Esophagus muscularis mucosa (tissue), 4 donors: Measurements from ENCODE around the gene CUX1. TPM values are rescaled to one million over a fixed set of nuclear protein-coding genes. Genes with fewer than 3 reads are reported as not detected.

Source experiments
- DNase-seq: peaks from one replicate; pipeline ENCODE4 v3.0.0-alpha.2; 2017; ENCODE audit errors: extremely low spot score
- H3K27ac ChIP-seq, 4 donors: fragments of 200-600 bp; sonication (generic); replicated peaks in 1 of 4; 1 replicate in 3 of 4; 2 replicates in 1 of 4; pipeline ENCODE4 v1.5.1; 2016 to 2019; ENCODE audit warnings: mild to moderate bottlenecking in 1 of 4
- H3K27me3 ChIP-seq, 4 donors: fragments of 200-600 bp; sonication (generic); one replicate each; pipeline versions ENCODE4 v1.5.1 to v1.6.0; 2016 to 2019
- H3K36me3 ChIP-seq, 4 donors: fragments of 200-600 bp; sonication (generic); one replicate each; pipeline ENCODE4 v1.5.1; 2016 to 2019
- H3K4me1 ChIP-seq, 4 donors: fragments of 200-600 bp; sonication (generic); one replicate each; pipeline ENCODE4 v1.5.1; 2016 to 2019
- H3K4me3 ChIP-seq, 4 donors: fragments of 200-600 bp; sonication (generic); 1 replicate in 2 of 4; 2 replicates in 2 of 4; pipeline ENCODE4 v1.5.1; 2016 to 2019; ENCODE audit warnings: mild to moderate bottlenecking in 4 of 4, moderate library complexity in 1 of 4
- H3K9me3 ChIP-seq, 4 donors: fragments of 200-600 bp; sonication (generic); 1 replicate in 3 of 4; 2 replicates in 1 of 4; pipeline ENCODE4 v1.5.1; 2016 to 2019
- EP300 ChIP-seq: sonication (generic); formaldehyde crosslinking; IDR thresholded peaks from one replicate; pipeline ENCODE4 v1.6.1; 2017; ENCODE audit warnings: antibody characterized with exemption
- POLR2A ChIP-seq: fragments of 450-650 bp; IDR thresholded peaks from one replicate; pipeline ENCODE4 v1.6.1; 2017; ENCODE audit warnings: antibody characterized with exemption, moderate library complexity, mild to moderate bottlenecking, low read depth
- POLR2AphosphoS5 ChIP-seq, 2 donors: sonication (generic); formaldehyde crosslinking; IDR thresholded peaks; one replicate each; pipeline ENCODE4 v1.6.1; 2017; ENCODE audit warnings: antibody characterized with exemption in 2 of 2
- WGBS: methylation state at CpG from one replicate; pipeline ENCODE4 v1.1.5; 2018; 5-methylcytosine and 5-hydroxymethylcytosine counted together
- intact Hi-C: fragments of 100-400 bp; cut with DNase I; formaldehyde crosslinking; loops from one replicate; pipeline ENCODE4 v1.15.1; 2023
- total RNA-seq, 4 donors: library from RNA; depleted of rRNA; stranded (reverse); fragments of >200 nt; gene quantifications; one replicate each; pipeline versions ENCODE4 v1.1.0 to v1.2.1, GENCODE V29; 2016
- TF ChIP-seq, protein P1 (sequence below), 3 experiments: fragments of 200-600 bp in 2 of 3; fragments of 450-650 bp in 1 of 3; sonication (generic) in 2 of 3; IDR thresholded peaks; one replicate each; pipeline ENCODE4 v1.5.1; 2017 to 2019; ENCODE audit warnings: antibody characterized with exemption in 3 of 3, mild to moderate bottlenecking in 2 of 3, moderate library complexity in 1 of 3

The CUX1 gene
- total RNA-seq, 4 donors from 2014 or later = 61.5 to 136 (median 92.3) TPM

DNA sequence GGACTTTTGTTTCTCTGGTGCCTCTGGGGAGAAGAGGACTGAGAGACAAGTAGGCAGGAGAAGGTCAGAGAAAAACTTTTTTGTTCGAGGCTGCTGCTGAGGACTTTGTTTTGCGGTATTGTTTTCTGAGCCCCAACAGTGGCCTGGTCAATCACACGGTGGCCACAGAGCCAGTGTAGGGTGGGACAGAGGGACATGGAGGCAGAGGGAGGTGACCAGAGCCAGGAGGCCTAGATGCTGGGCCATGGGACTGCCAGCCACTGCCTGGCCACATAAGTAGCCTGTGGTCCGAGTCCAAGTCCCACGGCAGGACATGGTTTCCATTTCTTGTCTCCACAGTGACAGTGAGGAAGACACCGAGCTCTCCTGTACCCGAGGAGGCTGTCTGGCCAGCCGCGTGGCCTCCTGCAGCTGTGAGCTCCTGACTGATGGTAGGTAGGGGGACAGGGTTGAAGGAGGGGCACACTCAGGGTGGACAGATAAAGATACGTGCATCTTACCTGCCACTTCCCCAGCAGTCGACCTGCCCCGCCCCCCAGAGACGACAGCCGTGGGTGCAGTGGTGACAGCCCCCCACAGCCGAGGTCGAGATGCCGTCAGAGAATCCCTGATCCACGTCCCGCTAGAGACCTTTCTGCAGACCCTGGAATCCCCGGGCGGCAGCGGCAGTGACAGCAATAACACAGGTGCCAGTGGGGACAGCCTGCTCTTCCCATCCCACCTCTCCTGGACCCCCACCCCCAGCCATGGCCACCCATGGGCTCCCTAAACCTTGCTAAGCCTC lies 496.8 kb downstream of the CUX1 start:
- peaks cover 5 to 34% (median 8%) of the 10 kb centered on the region in 4 donors for H3K36me3 ChIP-seq
- no peak overlapping the region for H3K27ac ChIP-seq
- H3K4me1 ChIP-seq = peaks cover 0 to 4% (median under 1%) of the 10 kb centered on the region in 4 donors
- intact Hi-C loops = no loop called here
- H3K27me3 ChIP-seq = no peaks in the 10 kb centered on the region
- no peaks in the 10 kb centered on the region for H3K9me3 ChIP-seq
- H3K4me3 ChIP-seq = no peak overlapping the region
- WGBS = 93% methylated on average over 21 of the region's 22 CpGs
- TF ChIP-seq POLR2AphosphoS5 (IDR thresholded peaks at IDR 0.05) = no peak
- TF ChIP-seq, protein P1, sequence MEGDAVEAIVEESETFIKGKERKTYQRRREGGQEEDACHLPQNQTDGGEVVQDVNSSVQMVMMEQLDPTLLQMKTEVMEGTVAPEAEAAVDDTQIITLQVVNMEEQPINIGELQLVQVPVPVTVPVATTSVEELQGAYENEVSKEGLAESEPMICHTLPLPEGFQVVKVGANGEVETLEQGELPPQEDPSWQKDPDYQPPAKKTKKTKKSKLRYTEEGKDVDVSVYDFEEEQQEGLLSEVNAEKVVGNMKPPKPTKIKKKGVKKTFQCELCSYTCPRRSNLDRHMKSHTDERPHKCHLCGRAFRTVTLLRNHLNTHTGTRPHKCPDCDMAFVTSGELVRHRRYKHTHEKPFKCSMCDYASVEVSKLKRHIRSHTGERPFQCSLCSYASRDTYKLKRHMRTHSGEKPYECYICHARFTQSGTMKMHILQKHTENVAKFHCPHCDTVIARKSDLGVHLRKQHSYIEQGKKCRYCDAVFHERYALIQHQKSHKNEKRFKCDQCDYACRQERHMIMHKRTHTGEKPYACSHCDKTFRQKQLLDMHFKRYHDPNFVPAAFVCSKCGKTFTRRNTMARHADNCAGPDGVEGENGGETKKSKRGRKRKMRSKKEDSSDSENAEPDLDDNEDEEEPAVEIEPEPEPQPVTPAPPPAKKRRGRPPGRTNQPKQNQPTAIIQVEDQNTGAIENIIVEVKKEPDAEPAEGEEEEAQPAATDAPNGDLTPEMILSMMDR (IDR thresholded peaks at IDR 0.05) = no peak
- no peak for TF ChIP-seq POLR2A
- no peak for TF ChIP-seq EP300
- no peak for DNase-seq

DNA sequence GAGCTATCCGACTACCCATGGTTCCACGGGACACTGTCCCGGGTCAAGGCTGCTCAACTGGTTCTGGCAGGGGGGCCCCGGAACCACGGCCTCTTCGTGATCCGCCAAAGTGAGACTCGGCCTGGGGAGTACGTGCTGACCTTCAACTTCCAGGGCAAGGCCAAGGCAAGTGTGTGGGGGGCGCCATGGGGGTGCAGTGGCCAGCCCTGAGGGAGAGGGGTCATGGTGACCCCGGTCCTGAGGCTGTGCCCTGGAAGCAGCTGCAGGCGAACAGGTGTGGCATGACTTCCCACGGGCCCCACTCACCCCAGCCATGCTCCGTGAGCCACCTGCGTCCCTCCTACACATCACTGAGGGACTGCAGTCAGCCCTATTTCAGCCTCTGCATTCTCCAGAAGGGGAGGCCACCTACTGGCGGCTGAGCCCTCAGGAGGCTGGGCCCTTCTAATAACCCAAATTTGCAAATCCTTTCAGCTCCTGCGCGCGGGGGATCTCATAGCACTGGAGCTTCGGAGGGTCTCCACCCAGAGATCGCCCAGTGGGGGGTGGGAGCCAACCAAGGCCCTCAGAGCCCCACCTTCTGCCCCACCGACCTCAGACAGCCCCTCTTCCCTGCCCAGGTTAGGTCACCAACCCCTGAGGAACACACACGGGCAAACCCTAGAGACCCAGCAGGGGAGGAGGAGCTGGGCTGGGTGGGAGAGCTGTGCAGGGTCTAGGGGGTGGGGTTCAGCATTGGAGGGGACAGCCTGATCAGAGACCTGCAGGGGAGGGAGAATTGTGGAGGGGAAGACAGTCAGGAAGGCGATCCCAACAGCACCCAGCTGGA lies 500.0 kb downstream of the CUX1 start:
- Histone ChIP-seq H3K9me3 (no peaks in the 10 kb centered on the region), H3K27me3 (peaks cover 0 to 25% (median 2%) of the 10 kb centered on the region in 4 donors), H3K4me1 (peaks cover 6 to 16% (median 10%) of the 10 kb centered on the region in 4 donors), H3K4me3 (no peak overlapping the region), H3K27ac (no peak overlapping the region), H3K36me3 (peaks cover 5 to 20% (median 8%) of the 10 kb centered on the region in 4 donors)
- TF ChIP-seq POLR2AphosphoS5 (IDR thresholded peaks at IDR 0.05) (no peak), POLR2A (no peak), EP300 (no peak)
- TF ChIP-seq, protein P1 (IDR thresholded peaks at IDR 0.05) = no peak
- no peak for DNase-seq
- WGBS = 90% methylated on average over 19 of the region's 24 CpGs
- intact Hi-C loops = no loop called here

DNA sequence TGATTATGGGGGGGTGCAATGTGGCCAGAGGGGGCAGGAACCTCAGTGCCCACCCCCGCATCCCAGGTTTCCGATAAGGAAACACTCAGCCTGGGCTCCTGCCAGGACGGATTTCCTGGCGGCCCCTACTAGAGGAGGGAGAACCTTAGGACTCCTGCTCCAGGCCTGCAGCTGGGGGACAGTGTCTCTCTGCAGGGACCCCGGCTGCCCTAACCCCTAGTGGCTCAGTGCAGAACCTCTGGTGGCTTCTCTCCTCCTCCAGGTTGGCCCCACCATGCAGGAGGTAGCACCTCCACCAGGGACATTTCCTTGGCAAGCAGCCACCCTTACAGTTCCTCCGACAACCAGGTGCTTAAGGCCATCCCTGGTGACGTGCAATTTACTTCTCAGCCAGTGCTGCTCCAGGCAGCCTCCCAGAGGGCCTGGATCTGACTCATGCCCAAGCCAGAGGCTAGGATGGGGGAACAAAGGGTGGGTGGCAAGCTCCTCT lies 501.1 kb downstream of the CUX1 start:
- TF ChIP-seq EP300 (no peak), POLR2AphosphoS5 (IDR thresholded peaks at IDR 0.05) (no peak), POLR2A (no peak)
- TF ChIP-seq, protein P1 (IDR thresholded peaks at IDR 0.05) = no peak
- Histone ChIP-seq H3K27me3 (peaks cover 0 to 35% (median 2%) of the 10 kb centered on the region in 4 donors), H3K9me3 (no peaks in the 10 kb centered on the region), H3K27ac (peak overlapping the region in 1 of 4 donors; percentile 55), H3K36me3 (peaks cover 5 to 20% (median 8%) of the 10 kb centered on the region in 4 donors), H3K4me1 (peaks cover 6 to 16% (median 10%) of the 10 kb centered on the region in 4 donors), H3K4me3 (no peak overlapping the region)
- intact Hi-C loops = no loop called here
- 81% methylated on average over 6 of the region's 7 CpGs for WGBS
- no peak for DNase-seq

DNA sequence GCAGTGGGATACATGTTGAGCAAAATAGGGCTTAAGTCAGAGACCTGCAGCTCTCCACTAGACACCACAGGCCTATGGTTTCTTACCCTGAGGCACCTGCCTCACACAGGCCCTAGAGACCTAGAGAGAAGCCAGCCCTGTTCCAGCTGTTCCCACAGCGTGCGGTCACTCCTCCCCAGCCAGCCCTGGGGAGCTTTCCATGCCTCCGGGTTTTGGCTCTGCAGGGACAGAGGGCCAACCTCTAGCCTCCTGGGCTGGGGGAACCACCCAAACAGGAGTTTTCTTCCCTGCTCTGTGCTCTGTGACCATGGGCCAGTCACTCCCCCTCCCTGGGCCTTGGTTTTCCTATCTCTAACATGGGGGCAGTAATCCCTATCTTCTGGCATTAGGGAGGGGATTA lies 502.2 kb downstream of the CUX1 start:
- Histone ChIP-seq H3K36me3 (peaks cover 0 to 12% (median 3%) of the 10 kb centered on the region in 4 donors), H3K4me1 (peaks cover 6 to 16% (median 10%) of the 10 kb centered on the region in 4 donors), H3K27ac (peak overlapping the region in 2 of 4 donors; percentile 20 to 55), H3K27me3 (peaks cover 0 to 46% (median 2%) of the 10 kb centered on the region in 4 donors), H3K4me3 (no peak overlapping the region), H3K9me3 (no peaks in the 10 kb centered on the region)
- no peak for DNase-seq
- 91% methylated on average over 3 of the region's 3 CpGs for WGBS
- intact Hi-C loops = no loop called here
- TF ChIP-seq POLR2A (no peak), POLR2AphosphoS5 (IDR thresholded peaks at IDR 0.05) (no peak), EP300 (no peak)
- TF ChIP-seq, protein P1 (IDR thresholded peaks at IDR 0.05) = no peak
